IPS-18c (cell line): ENCODE measurements around the gene ACBD7.
A peak's percentile ranks its signal among the peaks of the same experiment; 100 is the strongest.

ENCODE experiments used
- H3K4me3 ChIP-seq: 2 replicates; pipeline ENCODE4 v1.7.0; 2013; ENCODE audit warnings: low read depth, mild to moderate bottlenecking, low read length, moderate library complexity; ENCODE audit not compliant: insufficient read depth
- H3K9me3 ChIP-seq: one replicate; pipeline ENCODE4 v1.6.1; 2013; ENCODE audit warnings: mild to moderate bottlenecking, low read length, moderate library complexity; ENCODE audit not compliant: control insufficient read depth, insufficient read depth

Gene ACBD7

GRCh38 chr10:15088428-15089261, at the start of gene ACBD7:
TSS of gene ACBD7 (minus strand) at chr10:15088776. CDS start at chr10:15088728, 48 bp downstream.
- Histone ChIP-seq H3K9me3 (peaks cover 2% of the 10 kb centered on the region), H3K4me3 (peak within 1 kb of the TSS; percentile 65)

GRCh38 chr10:15137636-15138035, 49.1 kb upstream of the ACBD7 start:
- no peak overlapping the region for H3K4me3 ChIP-seq
- H3K9me3 ChIP-seq = no peaks in the 10 kb centered on the region

GRCh38 chr10:15137036-15137359, 48.4 kb upstream of the ACBD7 start:
- Histone ChIP-seq H3K9me3 (no peaks in the 10 kb centered on the region), H3K4me3 (no peak overlapping the region)

GRCh38 chr10:15136129-15137035, 47.8 kb upstream of the ACBD7 start:
- no peaks in the 10 kb centered on the region for H3K9me3 ChIP-seq
- H3K4me3 ChIP-seq = no peak overlapping the region

GRCh38 chr10:15131330-15131729, 42.8 kb upstream of the ACBD7 start:
- Histone ChIP-seq H3K4me3 (no peak overlapping the region), H3K9me3 (no peaks in the 10 kb centered on the region)

GRCh38 chr10:15124908-15125307, 36.3 kb upstream of the ACBD7 start:
- H3K9me3 ChIP-seq = no peaks in the 10 kb centered on the region

GRCh38 chr10:15124190-15124589, 35.6 kb upstream of the ACBD7 start:
- H3K9me3 ChIP-seq = no peaks in the 10 kb centered on the region
- no peak overlapping the region for H3K4me3 ChIP-seq

More at GRCh38 chr10:15124908-15125307, 36.3 kb upstream of the ACBD7 start:
- no peak overlapping the region for H3K4me3 ChIP-seq

- Histone ChIP-seq H3K9me3 (no peaks in the 10 kb centered on the region), H3K4me3 (no peak overlapping the region)
Measured at GRCh38 chr10:15123749-15124184, 35.2 kb upstream of the ACBD7 start.

GRCh38 chr10:15122477-15123030, 34.0 kb upstream of the ACBD7 start:
- Histone ChIP-seq H3K4me3 (no peak overlapping the region), H3K9me3 (no peaks in the 10 kb centered on the region)

- Histone ChIP-seq H3K4me3 (no peak overlapping the region), H3K9me3 (no peaks in the 10 kb centered on the region)
Measured at GRCh38 chr10:15121707-15122106, 33.1 kb upstream of the ACBD7 start.

- no peaks in the 10 kb centered on the region for H3K9me3 ChIP-seq
- no peak overlapping the region for H3K4me3 ChIP-seq
Measured at GRCh38 chr10:15120523-15120922, 31.9 kb upstream of the ACBD7 start.

GRCh38 chr10:15118615-15119014, 30.0 kb upstream of the ACBD7 start:
- Histone ChIP-seq H3K4me3 (no peak overlapping the region), H3K9me3 (no peaks in the 10 kb centered on the region)

- Histone ChIP-seq H3K4me3 (no peak overlapping the region), H3K9me3 (no peaks in the 10 kb centered on the region)
Measured at GRCh38 chr10:15116225-15116624, 27.6 kb upstream of the ACBD7 start.

GRCh38 chr10:15113766-15114165, 25.2 kb upstream of the ACBD7 start:
- Histone ChIP-seq H3K4me3 (no peak overlapping the region), H3K9me3 (no peaks in the 10 kb centered on the region)

GRCh38 chr10:15112657-15113056, 24.1 kb upstream of the ACBD7 start:
- Histone ChIP-seq H3K4me3 (no peak overlapping the region), H3K9me3 (no peaks in the 10 kb centered on the region)

GRCh38 chr10:15106352-15107013, 17.9 kb upstream of the ACBD7 start:
- Histone ChIP-seq H3K4me3 (no peak overlapping the region), H3K9me3 (no peaks in the 10 kb centered on the region)

- H3K4me3 ChIP-seq = no peak overlapping the region
Measured at GRCh38 chr10:15103513-15103912, 14.9 kb upstream of the ACBD7 start.

More at GRCh38 chr10:15103513-15103912, 14.9 kb upstream of the ACBD7 start:
- H3K9me3 ChIP-seq = no peaks in the 10 kb centered on the region
